Activated CD4-positive, alpha-beta memory T cell treated with anti-CD3 and anti-CD28 coated beads, Interleukin-2, amount 10 ng/mL, durations not matched to agents 7 days and 5 days (primary cell): Measurements from ENCODE around the gene SPACA6. TPM values are rescaled to one million over a fixed set of nuclear protein-coding genes. Genes with fewer than 3 reads are reported as not detected.

Experiments used
- CTCF ChIA-PET: fragments of 350-600 bp; sonication (Branson Sonifier 250); formaldehyde crosslinking; loops from one replicate; lab custom pipeline; 2021; ENCODE audit warnings: antibody characterized with exemption, inconsistent platforms; lab: Charles Lee
- POLR2A ChIA-PET: fragments of 350-600 bp; sonication (Branson Sonifier 250); formaldehyde crosslinking; loops from one replicate; lab custom pipeline; 2021; ENCODE audit warnings: antibody characterized with exemption; lab: Charles Lee
- DNase-seq: peaks from one replicate; pipeline ENCODE4 v3.0.0-alpha.2; 2020
- H3K27ac Mint-ChIP-seq: one replicate; pipeline ENCODE4 v1.8.0; 2021; ENCODE audit warnings: mild to moderate bottlenecking, mixed read lengths
- H3K27me3 Mint-ChIP-seq: one replicate; pipeline ENCODE4 v1.8.0; 2021; ENCODE audit warnings: mixed read lengths
- H3K36me3 Mint-ChIP-seq: one replicate; pipeline ENCODE4 v1.8.0; 2021; ENCODE audit warnings: low read depth, mixed read lengths
- H3K4me1 Mint-ChIP-seq: one replicate; pipeline ENCODE4 v1.8.0; 2021; ENCODE audit warnings: mixed read lengths
- H3K4me3 Mint-ChIP-seq: one replicate; pipeline ENCODE4 v1.8.0; 2021; ENCODE audit warnings: mild to moderate bottlenecking, mixed read lengths
- H3K9me3 Mint-ChIP-seq: one replicate; pipeline ENCODE4 v1.8.0; 2021; ENCODE audit warnings: mixed read lengths
- total RNA-seq, 2 experiments: library from RNA; stranded (reverse); gene quantifications; one replicate each; pipeline ENCODE4 v1.2.3, GENCODE V29; 2021

The SPACA6 gene
- total RNA-seq, 2 experiments from 2014 or later = 5.2 to 6.6 TPM

- Mint-ChIP-seq H3K27ac (no peak overlapping the region), H3K27me3 (peaks cover 16% of the 10 kb centered on the region), H3K4me1 (peaks cover 16% of the 10 kb centered on the region), H3K4me3 (no peak overlapping the region), H3K36me3 (peaks cover 2% of the 10 kb centered on the region), H3K9me3 (no peaks in the 10 kb centered on the region)
- ChIA-PET POLR2A (no interaction called here), CTCF (no interaction called here)
- no peak for DNase-seq
Observed at GRCh38 chr19:51691584-51692428, 1.3 kb upstream of the SPACA6 start.

- Mint-ChIP-seq H3K4me3 (no peak overlapping the region), H3K27me3 (peaks cover 13% of the 10 kb centered on the region), H3K27ac (no peak overlapping the region), H3K36me3 (peaks cover 2% of the 10 kb centered on the region), H3K9me3 (no peaks in the 10 kb centered on the region), H3K4me1 (peaks cover 16% of the 10 kb centered on the region)
- no peak for DNase-seq
- ChIA-PET CTCF (no interaction called here), POLR2A (no interaction called here)
Observed at GRCh38 chr19:51692468-51692867, 662 bp upstream of the SPACA6 start.

DNA sequence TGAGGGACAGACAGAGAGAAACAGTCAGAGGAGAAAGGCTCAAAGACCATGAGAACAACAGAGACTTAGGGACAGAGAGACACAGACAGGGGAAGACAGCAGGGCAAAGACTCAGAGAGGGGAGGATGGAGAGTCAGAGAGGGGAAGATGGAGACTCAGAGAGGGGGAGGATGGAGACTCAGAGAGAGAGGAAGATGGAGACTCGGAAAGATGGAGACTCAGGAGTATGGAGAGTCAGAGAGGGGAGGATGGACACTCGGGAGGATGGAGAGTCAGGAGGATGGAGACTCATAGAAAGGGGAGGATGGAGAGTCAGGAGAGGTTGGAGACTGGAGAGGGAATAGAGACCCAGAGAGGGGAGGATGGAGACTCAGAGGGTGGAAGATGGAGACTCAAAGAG is 689 bp downstream of the SPACA6 start:
- ChIA-PET CTCF (no interaction called here), POLR2A (no interaction called here)
- Mint-ChIP-seq H3K9me3 (peaks cover 2% of the 10 kb centered on the region), H3K27ac (no peak overlapping the region), H3K36me3 (peaks cover 2% of the 10 kb centered on the region), H3K4me3 (no peak overlapping the region), H3K4me1 (peaks cover 9% of the 10 kb centered on the region), H3K27me3 (no peaks in the 10 kb centered on the region)
- DNase-seq = no peak

DNA sequence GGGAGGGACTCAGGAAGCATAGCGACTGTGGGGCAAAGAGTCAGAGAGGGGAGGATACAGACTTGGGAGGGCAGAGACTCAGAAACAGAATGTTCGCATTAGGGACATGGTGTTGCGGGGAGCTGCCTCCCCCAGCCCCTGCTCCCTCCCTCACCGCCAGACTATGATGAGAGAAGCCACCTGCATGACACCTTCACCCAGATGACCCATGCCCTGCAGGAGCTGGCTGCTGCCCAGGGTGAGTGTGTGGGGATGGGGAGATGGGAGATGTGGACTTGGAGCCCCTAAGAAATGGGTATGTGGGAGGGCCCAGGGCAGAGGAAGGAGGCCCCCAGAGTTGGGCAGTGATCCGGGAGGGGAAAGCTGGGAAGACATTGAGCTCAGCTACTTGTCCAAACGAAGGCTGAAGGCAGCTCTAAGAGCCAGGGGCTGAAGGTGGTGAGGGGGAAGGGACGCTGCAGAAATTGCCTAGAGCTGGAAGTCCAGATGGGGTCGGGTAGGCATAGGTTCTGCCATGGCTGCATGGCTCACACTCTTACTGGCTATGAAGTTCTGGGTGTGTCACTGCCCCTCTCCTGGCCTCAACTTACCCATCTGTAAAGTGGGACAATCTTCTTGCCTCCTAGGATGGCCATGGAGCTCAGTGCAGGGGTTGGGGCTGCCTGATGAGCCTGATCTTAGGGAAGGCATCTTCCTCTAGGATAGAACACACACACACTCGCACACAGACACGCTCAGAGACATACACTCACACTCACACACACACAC is 1.4 kb downstream of the SPACA6 start:
- ChIA-PET POLR2A (interaction anchor here (0.8 kb wide), 1 partner anchor 10 kb away, joined by 3 read pairs; no protein-coding TSS in a partner anchor), CTCF (no interaction called here)
- DNase-seq = no peak
- H3K27ac Mint-ChIP-seq = no peak overlapping the region
- H3K9me3 Mint-ChIP-seq = peaks cover 3% of the 10 kb centered on the region
- peaks cover 9% of the 10 kb centered on the region for H3K4me1 Mint-ChIP-seq
- no peak overlapping the region for H3K4me3 Mint-ChIP-seq
- peaks cover 2% of the 10 kb centered on the region for H3K36me3 Mint-ChIP-seq
- H3K27me3 Mint-ChIP-seq = no peaks in the 10 kb centered on the region

GRCh38 chr19:51695088-51695487 is 2.0 kb downstream of the SPACA6 start:
- Mint-ChIP-seq H3K27ac (no peak overlapping the region), H3K9me3 (peaks cover 4% of the 10 kb centered on the region), H3K36me3 (peaks cover 2% of the 10 kb centered on the region), H3K27me3 (no peaks in the 10 kb centered on the region), H3K4me3 (no peak overlapping the region), H3K4me1 (peaks cover 7% of the 10 kb centered on the region)
- ChIA-PET CTCF (interaction anchor here (1.1 kb wide), 1 partner anchor 83 kb away, joined by 3 read pairs; no protein-coding TSS in a partner anchor), POLR2A (interaction anchor here (0.8 to 1.7 kb wide), 2 partner anchors 9 kb away, joined by 3 to 5 read pairs; no protein-coding TSS in a partner anchor)
- no peak for DNase-seq

DNA sequence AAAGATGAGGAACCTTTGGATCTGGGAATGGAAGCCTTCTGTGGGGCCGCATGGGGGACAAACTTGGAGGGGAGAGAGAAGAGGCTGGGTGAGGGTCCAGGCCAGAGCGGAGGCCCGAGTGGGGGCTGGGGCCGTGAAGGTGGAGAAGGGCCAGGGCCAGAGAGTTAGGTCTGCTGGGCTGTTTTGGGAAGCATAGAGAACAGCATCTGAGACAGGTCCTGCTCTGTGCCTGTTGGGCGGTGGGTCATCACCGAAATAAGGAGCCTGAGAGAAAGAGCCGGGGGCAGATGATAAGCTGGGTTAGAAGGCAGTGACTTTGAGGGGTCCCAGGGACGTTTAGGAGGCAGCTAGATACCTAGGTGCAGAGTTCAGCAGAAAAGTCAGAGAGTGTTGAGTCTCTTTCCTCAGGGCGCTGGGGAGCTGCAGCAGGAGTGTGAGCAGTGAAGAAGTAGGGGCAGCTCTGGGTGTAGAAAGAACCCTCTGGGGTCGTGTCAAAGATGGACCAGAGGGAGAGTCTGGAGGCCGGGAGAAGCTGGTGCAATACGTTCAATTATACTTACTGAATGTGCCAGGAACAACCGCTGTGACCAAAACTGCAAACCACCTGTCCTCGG is 2.7 kb downstream of the SPACA6 start:
- ChIA-PET CTCF (interaction anchor here (1.1 kb wide), 1 partner anchor 82 kb away, joined by 3 read pairs; no protein-coding TSS in a partner anchor), POLR2A (interaction anchor here (1.7 kb wide), 1 partner anchor 8 kb away, joined by 5 read pairs; no protein-coding TSS in a partner anchor)
- Mint-ChIP-seq H3K27me3 (no peaks in the 10 kb centered on the region), H3K36me3 (no peaks in the 10 kb centered on the region), H3K27ac (no peak overlapping the region), H3K9me3 (peaks cover 7% of the 10 kb centered on the region), H3K4me1 (peaks cover 4% of the 10 kb centered on the region), H3K4me3 (no peak overlapping the region)
- DNase-seq = no peak

- POLR2A ChIA-PET = interaction anchor here (1.7 kb wide), 1 partner anchor 8 kb away, joined by 5 read pairs; no protein-coding TSS in a partner anchor
- Mint-ChIP-seq H3K4me1 (no peaks in the 10 kb centered on the region), H3K27me3 (no peaks in the 10 kb centered on the region), H3K9me3 (peaks cover 7% of the 10 kb centered on the region), H3K27ac (no peak overlapping the region), H3K36me3 (no peaks in the 10 kb centered on the region), H3K4me3 (no peak overlapping the region)
- DNase-seq = no peak
- CTCF ChIA-PET = no interaction called here
Observed at GRCh38 chr19:51696606-51697005, 3.5 kb downstream of the SPACA6 start.

- DNase-seq = no peak
- ChIA-PET POLR2A (no interaction called here), CTCF (no interaction called here)
- Mint-ChIP-seq H3K36me3 (no peaks in the 10 kb centered on the region), H3K9me3 (peaks cover 10% of the 10 kb centered on the region), H3K4me3 (no peak overlapping the region), H3K27ac (no peak overlapping the region), H3K27me3 (no peaks in the 10 kb centered on the region), H3K4me1 (no peaks in the 10 kb centered on the region)
Observed at GRCh38 chr19:51697169-51697776, 4.1 kb downstream of the SPACA6 start.

GRCh38 chr19:51698296-51698695 is 5.2 kb downstream of the SPACA6 start:
- POLR2A ChIA-PET = no interaction called here
- Mint-ChIP-seq H3K27ac (no peak overlapping the region), H3K36me3 (peaks cover 4% of the 10 kb centered on the region)

GRCh38 chr19:51699170-51699569 is 6.0 kb downstream of the SPACA6 start:
- H3K4me1 Mint-ChIP-seq = peaks cover 15% of the 10 kb centered on the region
- no peak for DNase-seq
- peaks cover 13% of the 10 kb centered on the region for H3K9me3 Mint-ChIP-seq
- H3K4me3 Mint-ChIP-seq = no peak overlapping the region
- ChIA-PET CTCF (interaction anchor here (0.6 kb wide), 1 partner anchor 1943 kb away, joined by 3 read pairs; no protein-coding TSS in a partner anchor), POLR2A (no interaction called here)
- H3K36me3 Mint-ChIP-seq = peaks cover 8% of the 10 kb centered on the region
- H3K27me3 Mint-ChIP-seq = peaks cover 7% of the 10 kb centered on the region
- no peak overlapping the region for H3K27ac Mint-ChIP-seq

More at GRCh38 chr19:51698296-51698695, 5.2 kb downstream of the SPACA6 start:
- CTCF ChIA-PET = no interaction called here
- peaks cover 6% of the 10 kb centered on the region for H3K27me3 Mint-ChIP-seq
- DNase-seq = no peak
- H3K4me1 Mint-ChIP-seq = peaks cover 9% of the 10 kb centered on the region
- no peak overlapping the region for H3K4me3 Mint-ChIP-seq
- peaks cover 13% of the 10 kb centered on the region for H3K9me3 Mint-ChIP-seq

DNA sequence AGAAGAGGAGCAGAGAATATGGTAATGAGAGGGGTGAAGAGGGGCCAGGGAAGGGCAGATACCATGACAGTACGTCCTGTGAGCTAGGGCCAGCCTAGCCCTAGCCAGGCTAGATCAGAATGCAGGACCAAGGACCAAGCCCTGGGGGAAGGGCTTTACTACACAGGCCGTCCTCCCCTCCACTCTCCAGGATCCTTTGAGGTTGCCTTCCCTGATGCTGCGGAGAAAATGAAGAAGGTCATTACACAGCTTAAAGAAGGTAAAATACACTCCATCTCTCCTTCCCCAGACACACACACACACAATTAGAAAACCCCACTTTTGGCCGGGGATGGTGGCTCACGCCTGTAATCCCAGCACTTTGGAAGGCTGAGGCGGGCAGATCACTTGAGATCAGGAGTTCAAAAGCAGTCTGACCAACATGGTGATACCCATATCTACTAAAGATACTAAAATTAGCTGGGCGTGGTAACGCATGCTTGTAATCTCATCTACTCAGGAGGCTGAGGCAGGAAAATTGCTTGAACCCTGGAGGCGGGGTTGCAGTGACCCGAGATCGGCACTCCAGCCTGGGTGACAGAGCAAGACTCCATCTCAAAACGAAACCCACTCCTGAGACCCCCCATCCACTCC is 8.5 kb downstream of the SPACA6 start:
- H3K4me1 Mint-ChIP-seq = peaks cover 29% of the 10 kb centered on the region
- ChIA-PET CTCF (no interaction called here), POLR2A (no interaction called here)
- no peak overlapping the region for H3K4me3 Mint-ChIP-seq
- H3K9me3 Mint-ChIP-seq = peaks cover 13% of the 10 kb centered on the region
- no peak overlapping the region for H3K27ac Mint-ChIP-seq
- no peak for DNase-seq
- peaks cover 7% of the 10 kb centered on the region for H3K27me3 Mint-ChIP-seq
- H3K36me3 Mint-ChIP-seq = peaks cover 24% of the 10 kb centered on the region
